Esophagus muscularis mucosa (tissue), 4 donors: ENCODE results near the gene POLR2H.

ENCODE experiments used
- EP300 ChIP-seq: sonication (generic); formaldehyde crosslinking; IDR thresholded peaks from one replicate; pipeline ENCODE4 v1.6.1; 2017; ENCODE audit warnings: antibody characterized with exemption
- POLR2AphosphoS5 ChIP-seq, 2 donors: sonication (generic); formaldehyde crosslinking; IDR thresholded peaks; one replicate each; pipeline ENCODE4 v1.6.1; 2017; ENCODE audit warnings: antibody characterized with exemption in 2 of 2
- TF ChIP-seq, protein P1 (sequence below), 3 experiments: fragments of 200-600 bp in 2 of 3; fragments of 450-650 bp in 1 of 3; sonication (generic) in 2 of 3; IDR thresholded peaks; one replicate each; pipeline ENCODE4 v1.5.1; 2017 to 2019; ENCODE audit warnings: antibody characterized with exemption in 3 of 3, mild to moderate bottlenecking in 2 of 3, moderate library complexity in 1 of 3

GRCh38 chr3:184316792-184317191 is 44.7 kb upstream of the POLR2H start:
- TF ChIP-seq EP300 (no peak), POLR2AphosphoS5 (IDR thresholded peaks at IDR 0.05) (no peak)
- TF ChIP-seq, protein P1, sequence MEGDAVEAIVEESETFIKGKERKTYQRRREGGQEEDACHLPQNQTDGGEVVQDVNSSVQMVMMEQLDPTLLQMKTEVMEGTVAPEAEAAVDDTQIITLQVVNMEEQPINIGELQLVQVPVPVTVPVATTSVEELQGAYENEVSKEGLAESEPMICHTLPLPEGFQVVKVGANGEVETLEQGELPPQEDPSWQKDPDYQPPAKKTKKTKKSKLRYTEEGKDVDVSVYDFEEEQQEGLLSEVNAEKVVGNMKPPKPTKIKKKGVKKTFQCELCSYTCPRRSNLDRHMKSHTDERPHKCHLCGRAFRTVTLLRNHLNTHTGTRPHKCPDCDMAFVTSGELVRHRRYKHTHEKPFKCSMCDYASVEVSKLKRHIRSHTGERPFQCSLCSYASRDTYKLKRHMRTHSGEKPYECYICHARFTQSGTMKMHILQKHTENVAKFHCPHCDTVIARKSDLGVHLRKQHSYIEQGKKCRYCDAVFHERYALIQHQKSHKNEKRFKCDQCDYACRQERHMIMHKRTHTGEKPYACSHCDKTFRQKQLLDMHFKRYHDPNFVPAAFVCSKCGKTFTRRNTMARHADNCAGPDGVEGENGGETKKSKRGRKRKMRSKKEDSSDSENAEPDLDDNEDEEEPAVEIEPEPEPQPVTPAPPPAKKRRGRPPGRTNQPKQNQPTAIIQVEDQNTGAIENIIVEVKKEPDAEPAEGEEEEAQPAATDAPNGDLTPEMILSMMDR (IDR thresholded peaks at IDR 0.05), result no peak
